GM12892 (cell line): ENCODE data around the gene ACTL6A.

ENCODE experiments used
- POLR2A ChIP-seq: IDR thresholded peaks from 2 replicates; pipeline ENCODE4 v1.6.1; 2011; ENCODE audit warnings: low read depth, low read length, control low read depth
- POLR2AphosphoS5 ChIP-seq: IDR thresholded peaks from 2 replicates; pipeline ENCODE4 v1.6.1; 2011; ENCODE audit warnings: low read depth, low read length, control low read depth
- TAF1 ChIP-seq: IDR thresholded peaks from 2 replicates; pipeline ENCODE4 v1.6.1; 2011; ENCODE audit warnings: low read depth, mild to moderate bottlenecking, control low read depth, low read length, borderline replicate concordance

GRCh38 chr3:179590669-179591068, 27.9 kb downstream of the ACTL6A start:
- TF ChIP-seq TAF1 = no peak
- TF ChIP-seq POLR2AphosphoS5 = no peak
- no peak for TF ChIP-seq POLR2A
